Fibroblast of skin of back (primary cell): ENCODE results near the gene MCM8.

Experiments
- DNase-seq: peaks from one replicate; pipeline ENCODE4 v3.0.0-alpha.2; 2013

MCM8 gene

GRCh38 chr20:5947276-5947675, 3.2 kb upstream of the MCM8 start:
- no peak for DNase-seq

- DNase-seq, result no peak
Observed at GRCh38 chr20:5949943-5950270, 545 bp upstream of the MCM8 start.

- DNase-seq, result peak; percentile 53
Observed at GRCh38 chr20:5967469-5967868, 17.0 kb downstream of the MCM8 start.

GRCh38 chr20:5968462-5968861, 18.0 kb downstream of the MCM8 start:
- DNase-seq, result no peak

- DNase-seq, result no peak
Observed at GRCh38 chr20:5969348-5969935, 19.0 kb downstream of the MCM8 start.

GRCh38 chr20:5969940-5970339, 19.5 kb downstream of the MCM8 start:
- no peak for DNase-seq

- no peak for DNase-seq
Observed at GRCh38 chr20:5970381-5970780, 19.9 kb downstream of the MCM8 start.

- DNase-seq, result no peak
Observed at GRCh38 chr20:5971203-5971602, 20.8 kb downstream of the MCM8 start.

- peak; percentile 45 for DNase-seq
Observed at GRCh38 chr20:5973172-5973571, 22.7 kb downstream of the MCM8 start.

GRCh38 chr20:5973971-5974370, 23.5 kb downstream of the MCM8 start:
- no peak for DNase-seq

GRCh38 chr20:5974531-5974930, 24.1 kb downstream of the MCM8 start:
- no peak for DNase-seq

GRCh38 chr20:5975778-5976177, 25.3 kb downstream of the MCM8 start:
- DNase-seq, result no peak

- no peak for DNase-seq
Observed at GRCh38 chr20:5977223-5977622, 26.8 kb downstream of the MCM8 start.

- DNase-seq, result no peak
Observed at GRCh38 chr20:5977975-5978374, 27.5 kb downstream of the MCM8 start.

GRCh38 chr20:5979801-5980200, 29.3 kb downstream of the MCM8 start:
- no peak for DNase-seq

- no peak for DNase-seq
Observed at GRCh38 chr20:5980720-5981538, 30.5 kb downstream of the MCM8 start.

GRCh38 chr20:5987383-5987782, 36.9 kb downstream of the MCM8 start:
- DNase-seq, result no peak

GRCh38 chr20:5989539-5989938, 39.1 kb downstream of the MCM8 start:
- no peak for DNase-seq

- no peak for DNase-seq
Observed at GRCh38 chr20:5990946-5991345, 40.5 kb downstream of the MCM8 start.

GRCh38 chr20:5991623-5992441, 41.4 kb downstream of the MCM8 start:
- DNase-seq, result peak; percentile 15

GRCh38 chr20:5996765-5997164, 46.3 kb downstream of the MCM8 start:
- DNase-seq, result no peak

- DNase-seq, result no peak
Observed at GRCh38 chr20:5999783-6000182, 49.3 kb downstream of the MCM8 start.

GRCh38 chr20:6000871-6001270, 50.4 kb downstream of the MCM8 start:
- DNase-seq, result no peak

GRCh38 chr20:6006603-6006949, 56.1 kb downstream of the MCM8 start:
- no peak for DNase-seq
